GM18519 (cell line): ENCODE measurements around the gene CHFR.
"Not testable (repeated sequence)": the region's sequence is repeated elsewhere in the genome, so short reads cannot be mapped to it uniquely, and the experiment has no call there.

Experiments used
- ATAC-seq: cut with Tn5 transposase; IDR thresholded peaks from one replicate; pipeline ENCODE4 v1.9.1; 2021; ENCODE audit warnings: mild to moderate bottlenecking, moderate library complexity; ENCODE audit not compliant: unreplicated experiment, low FRiP score

The CHFR gene

GRCh38 chr12:132814232-132814631 lies 73.2 kb downstream of the CHFR start:
- ATAC-seq: no peak

- ATAC-seq: no peak
Observed at GRCh38 chr12:132813443-132813842, 74.0 kb downstream of the CHFR start.

- no peak for ATAC-seq
Observed at GRCh38 chr12:132812631-132813305, 74.6 kb downstream of the CHFR start.

- not testable (repeated sequence) for ATAC-seq
Observed at GRCh38 chr12:132809391-132809790, 78.0 kb downstream of the CHFR start.

- no peak for ATAC-seq
Observed at GRCh38 chr12:132807295-132808092, 79.9 kb downstream of the CHFR start.

- ATAC-seq: no peak
Observed at GRCh38 chr12:132806857-132807256, 80.5 kb downstream of the CHFR start.

GRCh38 chr12:132804426-132804861 lies 83.0 kb downstream of the CHFR start:
- ATAC-seq: no peak

GRCh38 chr12:132803888-132804287 lies 83.5 kb downstream of the CHFR start:
- ATAC-seq: no peak

GRCh38 chr12:132803125-132803524 lies 84.3 kb downstream of the CHFR start:
- no peak for ATAC-seq

- ATAC-seq: no peak
Observed at GRCh38 chr12:132801741-132802140, 85.7 kb downstream of the CHFR start.

- ATAC-seq: no peak
Observed at GRCh38 chr12:132798836-132799235, 88.6 kb downstream of the CHFR start.

- ATAC-seq: no peak
Observed at GRCh38 chr12:132797820-132798570, 89.4 kb downstream of the CHFR start.

GRCh38 chr12:132795847-132796246 lies 91.6 kb downstream of the CHFR start:
- ATAC-seq: no peak

GRCh38 chr12:132791940-132792339 lies 95.5 kb downstream of the CHFR start:
- ATAC-seq: not testable (repeated sequence)

GRCh38 chr12:132789099-132789471 lies 98.3 kb downstream of the CHFR start:
- no peak for ATAC-seq

- ATAC-seq: no peak
Observed at GRCh38 chr12:132788375-132789098, 98.9 kb downstream of the CHFR start.

GRCh38 chr12:132787877-132788276 lies 99.5 kb downstream of the CHFR start:
- ATAC-seq: no peak

GRCh38 chr12:132786192-132786591 lies 101.2 kb downstream of the CHFR start:
- no peak for ATAC-seq

GRCh38 chr12:132784580-132784979 lies 102.8 kb downstream of the CHFR start:
- no peak for ATAC-seq

GRCh38 chr12:132783917-132784531 lies 103.4 kb downstream of the CHFR start:
- no peak for ATAC-seq
